Measurements from ENCODE around the gene CYSTM1. TPM values are rescaled to one million over a fixed set of nuclear protein-coding genes. Genes with fewer than 3 reads are reported as not detected.

The CYSTM1 gene
- total and polyA plus RNA-seq, 2 donors (not counting 1 experiment from before 2014, with no cell fraction given) = 6.2 to 17.0 TPM

DNA sequence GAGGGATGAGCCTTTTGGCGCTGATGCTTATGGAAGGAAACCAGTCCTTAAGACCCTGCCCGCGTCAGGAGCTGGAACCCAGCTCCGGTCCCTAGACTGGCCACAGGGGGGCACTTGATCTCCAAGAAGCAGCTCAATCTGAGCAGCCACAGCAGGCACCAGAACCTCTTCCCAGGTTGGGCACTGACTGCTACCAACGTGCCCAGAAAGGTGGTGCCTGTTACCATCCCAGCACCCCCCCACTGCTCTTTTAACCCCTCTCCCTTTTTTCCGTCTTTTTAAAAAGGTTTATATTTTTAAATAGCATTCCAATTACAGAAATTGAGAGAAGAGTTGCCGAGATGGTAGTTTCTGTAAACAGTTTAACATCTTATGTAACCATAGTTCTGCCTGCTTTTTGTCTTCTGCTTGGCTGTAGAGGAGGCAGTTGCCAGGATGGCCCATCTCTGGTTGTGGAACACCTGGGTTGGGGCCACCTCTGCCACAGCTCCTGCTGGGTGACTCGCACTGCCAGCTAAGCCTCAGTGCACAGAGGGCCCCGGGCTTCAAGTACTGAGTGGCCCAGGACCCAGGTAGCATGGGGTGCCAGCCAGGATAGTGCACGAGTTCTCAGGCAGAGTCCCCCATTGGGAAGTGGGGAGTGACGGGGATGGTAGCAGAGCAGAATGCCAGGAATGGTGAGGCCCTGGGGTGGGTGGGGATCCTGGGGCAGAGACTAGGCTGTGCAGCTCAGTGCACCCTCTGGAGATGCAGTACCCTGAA, 65.1 kb downstream of the CYSTM1 start:
- DNase-seq = peak; percentile 65
- peak; percentile 55 for ATAC-seq (ENCODE audit: low read depth)
- intact Hi-C loops (cut with micrococcal nuclease) = loop anchor here (1.0 to 5.0 kb wide), 4 partner anchors 42 to 117 kb away; partner anchors contain the start of gene PFDN1
- H3K4me1 Mint-ChIP-seq = peaks cover 8% of the 10 kb centered on the region
- no peak overlapping the region for H3K9ac ChIP-seq (ENCODE audit: low read length)
- CTCF ChIA-PET = interaction anchor here (0.6 to 24.1 kb wide), 19 partner anchors 9 to 543 kb away, joined by 3 to 594 read pairs (median 4); partner anchors contain the start of genes HBEGF and SLC4A9
- no peaks in the 10 kb centered on the region for H3K9me3 ChIP-seq (ENCODE audit: control extremely low read depth in 1 of 3, control insufficient read depth in 2 of 3, insufficient read depth in 1 of 3, low read length in 2 of 3)
- no peaks in the 10 kb centered on the region for H4K20me1 ChIP-seq (ENCODE audit: control insufficient read depth, insufficient read depth, low read length, poor library complexity, severe bottlenecking)
- H3K9me3 Mint-ChIP-seq (ENCODE audit: insufficient read depth) = no peaks in the 10 kb centered on the region
- no peak overlapping the region for H2AFZ ChIP-seq (ENCODE audit: insufficient read depth, low read depth, low read length, poor library complexity, severe bottlenecking)
- H3K4me2 ChIP-seq (replicated peaks; ENCODE audit: low read depth, low read length, poor library complexity, severe bottlenecking) = no peak overlapping the region
- 47% methylated on average over 9 of the region's 11 CpGs for WGBS (ENCODE audit: insufficient coverage)
- TF ChIP-seq EZH2 (IDR thresholded peaks at IDR 0.05; ENCODE audit: borderline replicate concordance, insufficient read depth, low read depth, low read length, poor library complexity, severe bottlenecking) = no peak
- TF ChIP-seq, protein P1, sequence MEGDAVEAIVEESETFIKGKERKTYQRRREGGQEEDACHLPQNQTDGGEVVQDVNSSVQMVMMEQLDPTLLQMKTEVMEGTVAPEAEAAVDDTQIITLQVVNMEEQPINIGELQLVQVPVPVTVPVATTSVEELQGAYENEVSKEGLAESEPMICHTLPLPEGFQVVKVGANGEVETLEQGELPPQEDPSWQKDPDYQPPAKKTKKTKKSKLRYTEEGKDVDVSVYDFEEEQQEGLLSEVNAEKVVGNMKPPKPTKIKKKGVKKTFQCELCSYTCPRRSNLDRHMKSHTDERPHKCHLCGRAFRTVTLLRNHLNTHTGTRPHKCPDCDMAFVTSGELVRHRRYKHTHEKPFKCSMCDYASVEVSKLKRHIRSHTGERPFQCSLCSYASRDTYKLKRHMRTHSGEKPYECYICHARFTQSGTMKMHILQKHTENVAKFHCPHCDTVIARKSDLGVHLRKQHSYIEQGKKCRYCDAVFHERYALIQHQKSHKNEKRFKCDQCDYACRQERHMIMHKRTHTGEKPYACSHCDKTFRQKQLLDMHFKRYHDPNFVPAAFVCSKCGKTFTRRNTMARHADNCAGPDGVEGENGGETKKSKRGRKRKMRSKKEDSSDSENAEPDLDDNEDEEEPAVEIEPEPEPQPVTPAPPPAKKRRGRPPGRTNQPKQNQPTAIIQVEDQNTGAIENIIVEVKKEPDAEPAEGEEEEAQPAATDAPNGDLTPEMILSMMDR (IDR thresholded peaks at IDR 0.05) = peak; percentile 69
- H3K27me3 ChIP-seq (replicated peaks in 1 of 4; ENCODE audit: control extremely low read depth in 1 of 4, control insufficient read depth in 3 of 4, insufficient read depth in 4 of 4, low read length in 3 of 4) = no peaks in the 10 kb centered on the region
- H3K4me3 ChIP-seq (ENCODE audit: control extremely low read depth in 1 of 5, extremely low read depth in 1 of 5, insufficient read depth in 1 of 5, low read depth in 2 of 5, low read length in 4 of 5) = no peak overlapping the region
- peaks cover 6 to 9% of the 10 kb centered on the region in 2 donors for H3K4me1 ChIP-seq (ENCODE audit: control insufficient read depth in 2 of 2, insufficient read depth in 2 of 2, low read length in 2 of 2)
- no peak overlapping the region for H3K4me3 Mint-ChIP-seq
- no peaks in the 10 kb centered on the region for H3K27me3 Mint-ChIP-seq
- H3K79me2 ChIP-seq (ENCODE audit: control insufficient read depth, insufficient read depth, low read length) = no peaks in the 10 kb centered on the region
- H3K27ac ChIP-seq (ENCODE audit: low read length in 2 of 2) = no peak overlapping the region
- no peak overlapping the region for H3K27ac Mint-ChIP-seq
- no peaks in the 10 kb centered on the region for H3K36me3 ChIP-seq (replicated peaks in 1 of 2; ENCODE audit: control extremely low read depth in 1 of 2, control insufficient read depth in 1 of 2, extremely low read depth in 1 of 2, insufficient read depth in 2 of 2, low read length in 1 of 2)
- POLR2A ChIA-PET = no interaction called here

All from B cell (primary cell).